DMS79 (cell line): ENCODE results near the gene BAAT.
"Not testable (repeated sequence)": the region's sequence is repeated elsewhere in the genome, so short reads cannot be mapped to it uniquely, and the experiment has no call there.

Experiments
- DNase-seq: peaks from one replicate; lab custom pipeline; 2025; lab: John Stamatoyannopoulos, UW

Gene BAAT

GRCh38 chr9:101360647-101361046, 24.2 kb downstream of the BAAT start:
- DNase-seq: no peak

GRCh38 chr9:101359679-101360078, 25.1 kb downstream of the BAAT start:
- no peak for DNase-seq

DNA sequence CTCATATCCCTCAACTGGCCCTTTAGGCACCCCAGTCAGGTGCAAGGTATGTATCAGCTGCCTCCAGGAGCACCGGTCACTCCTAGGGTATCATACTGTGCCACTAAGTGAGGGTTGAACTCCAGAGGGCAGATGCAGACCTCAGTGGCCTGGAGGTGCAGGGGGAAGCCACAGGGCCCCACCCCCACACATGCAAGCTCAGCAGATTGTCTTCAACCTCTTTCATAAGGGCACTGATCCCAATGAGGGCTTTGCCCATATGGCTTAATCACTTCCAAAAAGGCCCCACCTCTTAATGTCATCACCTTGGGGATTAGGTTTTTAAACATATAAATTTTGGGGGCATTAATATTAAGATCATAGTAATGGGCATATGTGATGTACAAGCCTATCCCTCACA, 28.2 kb downstream of the BAAT start:
- DNase-seq: no peak

GRCh38 chr9:101354765-101355708, 29.8 kb downstream of the BAAT start:
- DNase-seq: no peak

DNA sequence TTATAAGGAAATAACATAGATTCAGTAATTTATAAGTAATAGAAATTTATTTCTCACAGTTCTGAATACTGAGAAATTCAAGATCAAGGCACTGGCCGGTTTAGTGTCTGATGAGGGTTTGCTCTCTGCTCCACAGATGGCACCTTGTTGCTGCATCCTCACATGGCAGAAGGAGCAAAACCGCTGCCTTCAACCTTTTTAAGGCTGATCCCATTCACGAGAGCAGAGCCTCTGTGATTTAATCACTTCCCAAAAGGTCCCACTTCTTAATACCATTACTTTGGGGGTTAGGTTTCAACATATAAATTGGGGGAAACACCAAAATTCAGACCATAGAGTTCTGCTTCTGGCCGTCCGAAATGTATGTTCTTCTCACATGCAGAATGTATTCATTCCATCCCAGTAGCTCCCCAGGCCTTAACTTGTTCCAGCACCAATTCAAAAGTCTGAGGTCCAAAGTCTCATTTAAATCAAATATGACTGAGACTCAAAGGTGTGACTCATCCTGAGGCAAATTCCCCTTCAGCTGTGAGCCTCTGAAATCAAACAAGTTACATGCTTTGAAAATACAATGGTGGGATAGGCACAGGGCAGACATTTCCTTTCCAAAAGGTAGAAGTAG, 30.6 kb downstream of the BAAT start:
- DNase-seq: no peak

DNA sequence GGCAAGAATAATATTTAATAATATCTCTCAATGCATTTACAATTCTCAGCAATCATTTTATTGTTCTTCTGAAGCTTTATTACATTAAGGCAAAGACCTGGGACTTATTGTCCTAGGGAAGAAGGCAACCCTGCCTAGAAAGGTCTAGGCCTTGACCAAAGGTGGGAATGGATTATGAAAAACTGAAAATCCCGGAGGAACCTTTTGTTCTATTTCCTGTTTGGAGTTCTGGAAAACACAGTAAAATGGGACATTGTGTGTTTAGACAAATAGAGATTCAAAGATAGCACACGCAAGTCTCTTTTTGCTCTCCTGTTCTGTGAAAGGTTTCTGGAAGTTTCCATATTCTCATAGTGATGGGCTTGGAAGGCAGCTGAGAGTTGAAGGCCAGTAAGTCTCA, 31.1 kb downstream of the BAAT start:
- DNase-seq: no peak

DNA sequence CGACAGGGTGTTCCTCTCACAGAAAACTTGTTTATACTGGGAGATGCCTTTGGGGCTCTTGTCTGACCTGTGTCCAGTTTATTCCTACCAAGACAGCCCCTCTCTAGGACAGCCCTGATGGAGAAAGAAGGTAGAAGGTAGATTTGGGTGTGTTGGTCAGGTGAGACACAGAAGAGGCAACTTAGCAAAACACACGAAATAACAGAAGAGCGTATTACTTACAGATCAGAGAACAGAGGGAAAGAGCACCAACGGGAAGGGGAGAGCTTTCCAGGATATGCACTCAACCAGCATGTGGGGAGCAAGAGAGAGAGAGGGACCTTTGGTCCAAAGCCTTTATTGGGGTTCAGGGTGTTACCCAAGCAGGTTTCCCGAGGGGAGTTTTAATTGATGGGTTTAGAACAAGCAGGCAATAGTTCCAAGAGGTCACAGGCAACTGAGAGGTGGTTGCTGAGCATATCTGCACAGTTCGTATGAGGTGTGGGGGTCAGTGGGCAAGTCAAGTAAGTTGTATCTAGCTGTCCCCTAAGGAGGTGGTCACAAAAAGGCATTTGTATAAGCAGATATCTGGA, 31.8 kb downstream of the BAAT start:
- no peak for DNase-seq

- no peak for DNase-seq
These were observed 34.5 kb downstream of the BAAT start for GRCh38 chr9:101350285-101350684.

GRCh38 chr9:101342595-101342994, 42.2 kb downstream of the BAAT start:
- no peak for DNase-seq

GRCh38 chr9:101341958-101342357, 42.8 kb downstream of the BAAT start:
- no peak for DNase-seq

- DNase-seq: no peak
These were observed 47.6 kb downstream of the BAAT start for GRCh38 chr9:101337237-101337636.

DNA sequence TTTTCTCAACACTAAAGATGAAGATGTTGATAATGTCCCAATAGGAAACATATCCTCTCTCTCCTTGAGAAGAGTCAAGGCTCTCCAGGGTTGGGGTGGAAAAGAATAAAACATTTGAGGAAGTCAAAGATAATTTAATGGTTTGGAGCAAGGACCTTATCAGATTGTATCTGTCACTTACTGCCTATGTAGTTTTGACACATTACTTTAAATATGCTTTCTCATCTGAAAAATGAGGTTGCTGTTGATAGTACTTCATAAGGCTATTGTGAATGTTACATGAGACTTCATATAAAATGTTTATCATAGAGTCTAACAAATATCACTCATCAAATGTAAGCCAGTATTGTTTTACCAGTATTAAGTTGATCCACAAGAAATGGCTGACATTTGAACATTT, 48.7 kb downstream of the BAAT start:
- DNase-seq: no peak

DNA sequence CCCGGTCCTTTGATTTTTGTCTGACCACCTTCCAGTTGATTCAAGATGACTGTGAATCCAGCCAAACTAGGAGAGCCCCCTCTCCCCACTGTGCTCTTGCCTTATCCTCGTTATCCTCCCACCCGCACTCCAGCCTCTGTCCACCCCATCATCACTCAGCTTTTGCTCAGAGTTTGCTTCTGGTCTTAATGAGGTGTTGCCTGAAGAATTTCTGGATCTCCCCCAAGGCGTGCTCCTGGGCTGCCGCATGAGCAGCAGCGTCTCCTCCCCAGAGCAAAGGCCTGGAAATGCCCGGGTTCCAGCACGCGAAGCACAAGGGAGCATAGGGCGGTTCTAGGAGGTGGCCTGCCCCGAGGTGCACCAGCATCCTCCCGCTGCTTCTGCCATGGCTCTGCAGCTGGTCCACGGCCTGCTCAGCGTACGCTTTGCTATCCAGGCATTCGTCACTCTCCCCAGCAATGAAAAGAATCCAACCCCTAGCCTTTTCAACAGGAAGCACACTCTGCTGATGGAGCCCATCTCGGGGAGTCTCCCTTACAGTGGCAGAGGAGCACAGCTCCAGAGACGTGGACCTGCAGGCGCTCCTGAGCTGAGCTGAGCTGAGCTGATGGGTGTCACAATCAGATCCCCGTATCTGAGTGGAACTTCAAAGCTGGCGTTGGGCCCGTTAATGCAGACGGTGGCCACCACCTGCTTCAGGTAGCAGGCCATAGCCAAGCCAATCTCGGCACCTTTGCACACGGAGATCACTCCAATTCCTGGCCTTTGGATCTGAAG, 50.7 kb downstream of the BAAT start:
- DNase-seq: no peak

DNA sequence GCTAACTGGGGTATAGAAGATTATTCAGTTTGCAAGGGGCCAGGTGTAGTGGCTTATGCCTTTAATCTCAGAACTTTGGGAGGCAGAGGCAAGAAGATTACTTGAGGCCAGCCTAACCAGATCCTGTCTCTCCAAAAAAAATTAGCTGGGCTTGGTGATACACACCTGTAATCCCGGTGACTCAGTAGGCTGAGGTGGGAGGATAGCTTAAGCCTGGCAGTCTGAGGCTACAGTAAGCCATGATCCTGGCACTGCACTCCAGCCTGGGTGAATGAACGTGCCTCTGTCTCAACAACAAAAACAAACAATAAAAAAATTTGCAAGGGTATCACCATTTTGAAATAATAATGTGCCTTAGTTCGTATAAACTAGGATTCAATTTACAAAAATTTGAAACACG, 51.3 kb downstream of the BAAT start:
- no peak for DNase-seq

DNA sequence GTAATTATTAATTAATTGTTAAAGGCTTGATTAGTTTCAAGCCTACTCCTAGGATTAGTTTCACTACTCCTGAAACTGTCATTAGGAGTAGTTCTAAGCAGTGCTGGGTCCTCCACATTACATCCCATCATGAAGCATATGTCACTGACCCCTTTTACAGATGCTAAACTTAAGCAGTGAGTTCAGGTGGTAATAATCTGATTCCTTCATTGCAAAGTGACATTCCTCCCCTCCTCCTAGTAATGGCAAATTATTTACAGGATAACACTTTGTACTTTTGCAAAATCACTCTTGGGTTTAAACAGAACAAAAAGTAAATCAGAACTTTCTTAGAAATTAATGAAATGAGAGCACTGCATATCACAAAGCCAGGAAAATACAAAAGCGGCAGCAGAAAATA, 52.4 kb downstream of the BAAT start:
- DNase-seq: no peak

- not testable (repeated sequence) for DNase-seq
These were observed 57.3 kb downstream of the BAAT start for GRCh38 chr9:101327422-101327909.

DNA sequence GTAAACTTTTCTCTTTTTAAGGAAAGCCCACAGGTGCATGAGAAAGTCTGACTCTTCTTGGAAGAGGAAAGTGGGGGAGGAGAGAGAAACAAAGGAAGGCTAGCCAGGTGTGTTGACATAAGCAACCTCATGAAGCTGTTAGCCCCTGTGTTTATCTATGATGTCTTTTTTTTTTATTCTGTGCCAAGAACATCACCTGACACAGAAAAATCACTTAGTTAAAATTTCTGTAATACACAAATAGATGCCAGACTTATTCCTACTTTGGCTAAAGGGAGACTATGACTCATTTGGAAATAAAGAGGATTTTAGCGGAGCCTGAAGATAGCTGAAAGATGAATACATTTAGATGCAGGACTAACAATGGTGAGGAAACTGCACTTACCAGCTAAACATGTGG, 58.3 kb downstream of the BAAT start:
- no peak for DNase-seq

DNA sequence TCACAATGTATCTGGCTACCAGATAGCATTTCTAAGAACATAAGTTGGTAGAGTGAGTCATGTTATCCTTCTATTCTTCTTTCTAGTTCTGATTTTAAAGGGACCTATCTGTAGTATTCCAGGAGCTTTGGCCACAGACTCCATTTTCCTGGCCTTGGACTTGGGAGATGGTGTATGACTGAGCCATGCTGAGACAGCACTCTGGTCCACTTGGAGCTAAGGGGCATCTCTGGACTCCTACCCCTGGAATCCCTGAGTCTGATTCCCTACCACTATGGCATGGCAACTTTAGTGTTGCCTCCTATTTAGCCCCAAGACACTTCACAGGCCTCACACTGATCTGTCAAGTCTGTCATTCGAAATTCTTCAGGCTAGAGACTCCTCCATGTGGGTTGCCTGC, 58.8 kb downstream of the BAAT start:
- DNase-seq: no peak

DNA sequence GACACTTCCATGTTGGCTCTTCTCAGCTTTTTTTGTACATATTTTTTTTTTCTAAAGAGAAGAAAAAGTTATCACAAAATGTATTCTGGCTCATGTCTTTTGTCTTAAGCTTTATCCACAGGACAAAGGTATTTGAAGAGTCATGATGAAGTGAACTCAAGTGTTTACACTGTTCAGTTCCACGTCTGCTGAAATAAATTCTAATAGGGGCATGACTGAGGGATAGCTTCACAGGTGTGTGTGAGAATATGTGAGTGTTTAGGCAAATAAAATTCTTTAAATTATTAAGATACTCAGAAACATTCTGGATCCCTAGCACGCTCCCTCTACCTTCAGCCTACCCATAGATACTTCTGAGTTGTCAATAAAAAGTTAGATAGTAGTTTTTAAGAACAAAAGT, 59.8 kb downstream of the BAAT start:
- DNase-seq: no peak

DNA sequence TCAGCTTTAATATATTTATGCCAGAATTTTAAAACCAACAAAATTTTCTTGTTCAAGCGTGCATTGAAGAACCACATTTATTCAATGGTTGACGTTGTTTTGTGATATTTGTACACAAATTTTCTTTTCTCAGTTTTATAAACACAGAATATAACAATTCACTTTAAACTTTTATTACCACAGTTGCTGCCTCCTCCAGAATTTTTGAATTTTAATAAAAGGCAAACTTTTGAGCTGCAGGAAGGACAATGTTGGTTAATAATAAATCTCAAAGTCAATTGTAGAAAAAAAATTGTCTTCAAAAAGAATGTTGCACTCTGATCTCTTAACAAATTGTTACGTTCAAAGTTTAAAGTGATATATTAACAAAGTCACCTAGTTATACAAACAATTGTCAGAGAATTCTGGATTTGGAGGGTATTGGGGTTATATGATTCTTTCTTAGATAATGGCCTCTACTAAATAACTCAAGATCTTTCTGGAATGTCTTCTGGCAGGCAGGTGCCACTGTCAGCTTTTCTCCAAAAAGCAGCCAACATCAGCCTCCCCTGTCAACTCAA, 60.5 kb downstream of the BAAT start:
- DNase-seq: no peak

GRCh38 chr9:101323129-101323528, 61.7 kb downstream of the BAAT start:
- DNase-seq: no peak

GRCh38 chr9:101317735-101318134, 67.1 kb downstream of the BAAT start:
- no peak for DNase-seq
